Erythroblast (primary cell): Measurements from ENCODE around the gene GAN.

Source experiments
- DNase-seq, 2 experiments: peaks; one replicate each; lab custom pipeline; 2025; lab: John Stamatoyannopoulos, UW
- GATA1 ChIP-seq: IDR thresholded peaks from 2 replicates; pipeline ENCODE4 v1.6.1; 2011; ENCODE audit warnings: low read depth, mild to moderate bottlenecking, control low read depth, low read length, moderate library complexity
- POLR2A ChIP-seq: IDR thresholded peaks from 2 replicates; pipeline ENCODE4 v1.6.1; 2011; ENCODE audit warnings: mild to moderate bottlenecking, low read length

GAN gene, protein sequence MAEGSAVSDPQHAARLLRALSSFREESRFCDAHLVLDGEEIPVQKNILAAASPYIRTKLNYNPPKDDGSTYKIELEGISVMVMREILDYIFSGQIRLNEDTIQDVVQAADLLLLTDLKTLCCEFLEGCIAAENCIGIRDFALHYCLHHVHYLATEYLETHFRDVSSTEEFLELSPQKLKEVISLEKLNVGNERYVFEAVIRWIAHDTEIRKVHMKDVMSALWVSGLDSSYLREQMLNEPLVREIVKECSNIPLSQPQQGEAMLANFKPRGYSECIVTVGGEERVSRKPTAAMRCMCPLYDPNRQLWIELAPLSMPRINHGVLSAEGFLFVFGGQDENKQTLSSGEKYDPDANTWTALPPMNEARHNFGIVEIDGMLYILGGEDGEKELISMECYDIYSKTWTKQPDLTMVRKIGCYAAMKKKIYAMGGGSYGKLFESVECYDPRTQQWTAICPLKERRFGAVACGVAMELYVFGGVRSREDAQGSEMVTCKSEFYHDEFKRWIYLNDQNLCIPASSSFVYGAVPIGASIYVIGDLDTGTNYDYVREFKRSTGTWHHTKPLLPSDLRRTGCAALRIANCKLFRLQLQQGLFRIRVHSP

DNA sequence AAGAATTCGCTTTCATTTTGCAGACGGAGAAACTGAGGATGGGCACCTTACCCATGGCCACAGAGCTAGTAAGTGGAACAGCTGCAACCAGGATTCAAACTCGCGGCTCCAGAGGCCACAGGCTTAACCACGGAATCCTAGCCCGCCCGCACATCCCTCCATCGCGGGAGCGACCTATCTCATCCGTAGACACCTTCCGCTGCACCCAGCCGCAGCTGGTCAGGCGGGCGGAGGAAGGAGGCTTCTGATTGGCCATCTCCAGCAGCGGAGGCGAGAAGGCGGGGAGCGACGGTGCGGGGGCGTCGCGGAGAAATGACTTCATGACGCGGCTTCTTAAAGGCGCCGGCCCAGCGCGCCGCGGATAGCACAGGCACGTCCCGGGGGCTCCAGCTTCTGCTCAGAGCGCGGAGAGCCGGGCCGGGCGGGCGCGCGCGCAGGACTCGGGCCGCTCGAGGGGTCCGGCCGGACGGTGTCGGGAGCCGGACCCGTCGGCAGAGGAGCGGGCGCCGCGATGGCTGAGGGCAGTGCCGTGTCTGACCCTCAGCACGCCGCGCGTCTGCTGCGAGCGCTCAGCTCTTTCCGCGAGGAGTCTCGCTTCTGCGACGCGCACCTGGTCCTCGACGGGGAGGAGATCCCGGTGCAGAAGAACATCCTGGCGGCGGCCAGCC lies at the start of gene GAN:
TSS of gene GAN (plus strand) at position 360 of the 668 bp plus-strand sequence. CDS start at position 512, 152 bp downstream.
- TF ChIP-seq POLR2A (peak; percentile 87), GATA1 (no peak)
- DNase-seq, result peak; percentile 97 to 98

DNA sequence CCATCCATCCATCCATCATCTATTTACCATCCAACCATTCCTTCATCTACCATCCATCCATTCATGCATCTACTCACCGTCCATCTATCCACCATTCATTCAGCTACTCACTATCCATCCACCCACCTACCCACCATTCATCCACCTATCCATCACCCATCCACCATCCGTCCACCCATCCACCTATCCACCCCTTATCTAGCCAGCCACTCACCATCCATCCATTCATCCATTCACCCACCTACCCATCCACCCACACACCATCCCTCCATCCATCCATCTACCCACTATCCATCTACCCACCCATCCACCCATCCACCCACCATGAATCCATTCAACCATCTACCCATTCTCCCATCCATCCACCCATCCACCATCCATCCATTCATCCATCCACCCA lies 49.7 kb upstream of the GAN start:
- no peak for DNase-seq

DNA sequence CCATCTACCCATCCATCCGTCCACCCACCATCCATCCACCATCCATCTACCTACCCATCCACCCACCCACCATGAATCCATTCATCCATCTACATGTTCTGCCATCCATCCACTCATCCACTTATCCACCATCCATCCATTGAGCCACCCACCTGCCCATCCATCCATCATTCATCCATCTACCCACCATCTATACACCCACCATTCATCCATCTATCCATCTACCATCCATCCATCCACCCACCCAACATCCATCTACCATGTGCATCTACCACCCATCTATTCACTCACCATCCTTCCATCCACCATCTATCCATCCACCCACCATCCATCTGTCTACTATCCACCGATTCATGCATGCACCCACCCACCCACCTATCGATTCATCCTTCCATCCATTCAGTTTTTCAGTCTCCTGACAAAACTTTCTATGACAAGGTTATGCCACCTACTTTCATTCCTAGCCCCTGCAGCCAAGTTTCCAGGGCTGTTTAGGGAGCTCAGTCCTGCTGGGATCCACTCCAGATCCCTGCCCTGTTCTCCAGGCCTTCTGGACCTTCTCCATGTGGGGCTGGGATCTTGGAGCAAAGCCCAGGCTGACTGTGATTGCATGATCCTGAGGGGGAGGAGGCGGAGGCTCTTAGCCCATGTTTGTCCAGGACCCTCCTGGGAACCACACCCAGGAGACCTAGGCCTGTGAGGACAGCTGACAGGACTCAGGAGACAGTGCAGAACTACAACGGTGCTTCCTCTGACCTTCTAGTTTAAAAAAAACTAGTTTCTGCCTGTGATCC lies 48.9 kb upstream of the GAN start:
- no peak for DNase-seq
- TF ChIP-seq POLR2A, result no peak
- no peak for TF ChIP-seq GATA1

More for the DNA sequence above, 49.7 kb upstream of the GAN start:
- TF ChIP-seq POLR2A, result no peak
- no peak for TF ChIP-seq GATA1

DNA sequence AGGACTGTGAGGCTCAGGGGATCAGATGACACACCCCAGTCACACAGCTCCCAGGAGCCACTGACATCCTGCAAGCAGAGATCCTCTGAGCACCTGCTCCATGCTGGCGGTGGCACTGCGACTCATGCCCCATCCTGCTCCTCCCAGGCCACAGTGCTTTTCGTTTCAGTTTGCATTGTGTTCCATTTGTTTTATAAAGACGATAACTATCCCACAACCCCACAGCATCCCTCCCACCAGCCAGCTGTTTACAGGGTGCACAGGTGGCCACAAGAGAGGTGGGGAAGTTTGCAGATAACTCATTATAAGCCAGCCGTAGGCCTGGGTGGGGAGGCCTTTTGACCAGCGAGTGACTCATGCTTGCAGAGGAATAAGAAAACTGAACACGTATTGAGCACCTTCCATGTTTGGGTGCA lies 48.1 kb upstream of the GAN start:
- DNase-seq, result no peak
- TF ChIP-seq POLR2A, result no peak
- TF ChIP-seq GATA1, result no peak

DNA sequence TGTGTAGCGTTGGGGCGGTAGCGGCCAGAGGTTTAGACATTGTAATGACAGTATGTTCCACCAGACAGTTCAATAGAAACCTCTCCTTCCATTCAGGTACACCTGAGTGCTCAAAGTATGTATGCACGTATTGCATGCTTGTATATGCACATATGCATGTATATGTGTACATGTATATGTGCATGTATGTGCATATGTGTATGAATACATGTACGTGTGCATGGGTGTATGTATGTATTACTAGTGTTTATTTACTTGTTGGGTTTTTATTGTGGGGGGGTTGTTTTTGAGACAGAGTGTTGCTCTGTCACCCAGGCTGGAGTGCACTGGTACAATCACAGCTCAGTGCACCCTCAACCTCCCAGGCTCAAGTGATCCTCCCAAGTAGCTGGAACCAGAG lies 46.3 kb upstream of the GAN start:
- no peak for TF ChIP-seq GATA1
- no peak for TF ChIP-seq POLR2A
- no peak for DNase-seq

DNA sequence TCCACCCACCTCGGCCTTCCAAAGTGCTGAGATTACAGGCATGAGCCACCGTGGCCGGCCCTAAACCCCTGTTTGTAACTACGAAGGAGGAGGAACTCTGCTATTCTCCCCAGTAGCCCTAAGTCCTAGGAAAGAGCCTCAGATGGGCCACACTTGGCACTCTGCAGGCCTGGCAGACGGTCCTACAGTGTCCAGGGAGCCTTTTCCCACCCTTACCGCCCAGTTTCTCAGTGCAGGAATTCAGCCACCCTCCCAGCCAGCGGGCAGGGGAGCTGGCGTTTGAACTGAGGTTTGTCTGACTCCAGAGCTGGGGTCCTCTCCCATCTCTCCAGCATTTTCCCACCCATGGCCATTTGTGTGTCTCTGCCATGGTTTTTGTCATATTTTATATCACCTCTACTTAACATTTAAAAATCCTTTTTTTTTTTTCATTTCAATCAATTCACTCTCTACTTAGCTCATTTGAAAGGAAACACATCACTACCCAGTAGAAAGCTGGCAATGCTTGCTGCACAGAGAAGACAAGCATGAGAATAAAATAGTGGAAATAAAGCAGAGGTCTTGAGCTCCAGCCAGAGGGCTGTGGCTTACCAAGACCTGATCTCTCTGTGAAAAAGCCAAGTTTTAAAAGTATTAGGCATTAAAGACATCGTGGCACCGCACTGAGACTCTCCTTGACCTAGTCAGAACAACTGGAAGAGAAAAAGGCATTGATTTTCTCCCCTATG lies 41.4 kb upstream of the GAN start:
- TF ChIP-seq GATA1 (no peak), POLR2A (no peak)
- no peak for DNase-seq

DNA sequence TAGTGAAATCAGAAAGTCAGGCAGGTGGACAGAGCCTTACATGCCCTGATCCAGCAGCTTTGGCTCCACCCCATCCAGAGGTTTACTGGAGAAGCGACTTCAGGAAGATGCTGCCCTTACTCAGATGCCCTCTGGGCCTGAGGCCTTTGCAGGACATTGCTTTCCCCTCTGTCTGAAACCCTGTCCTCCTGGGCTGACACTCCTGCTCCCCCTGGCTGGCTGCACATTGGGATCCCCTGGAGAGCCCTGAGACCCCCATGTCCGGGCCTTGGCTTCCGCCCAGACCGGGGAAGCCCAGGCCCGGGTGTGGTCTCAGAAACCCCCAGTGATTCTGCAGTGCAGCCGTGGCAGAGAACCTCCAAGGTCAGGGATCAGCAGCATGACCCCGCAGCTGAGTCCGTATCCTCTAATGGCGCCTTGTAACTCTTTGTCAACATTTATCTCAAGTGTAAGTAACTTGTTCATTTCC lies 39.7 kb upstream of the GAN start:
- TF ChIP-seq GATA1, result no peak
- no peak for TF ChIP-seq POLR2A
- DNase-seq, result no peak

DNA sequence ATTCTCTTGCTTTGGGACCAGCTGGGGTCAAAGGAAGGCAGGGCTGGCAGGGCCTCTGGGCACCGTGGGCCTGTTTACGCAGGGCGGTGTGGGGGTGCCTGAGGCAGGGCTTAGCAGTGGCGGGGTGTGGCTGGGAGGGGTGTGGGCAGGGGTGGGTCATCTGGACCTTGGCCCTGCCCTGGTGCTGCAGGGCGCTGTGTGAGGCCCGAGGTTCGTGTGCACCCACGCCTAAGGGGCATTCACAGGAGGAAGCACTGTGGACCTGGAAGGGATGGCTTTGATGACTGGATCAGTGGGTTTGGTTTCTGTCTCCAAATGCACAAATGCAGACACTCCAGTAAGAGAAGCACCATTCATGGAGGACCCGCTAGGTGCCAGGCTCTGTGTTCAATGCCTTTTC lies 39.0 kb upstream of the GAN start:
- DNase-seq, result no peak
- TF ChIP-seq GATA1 (no peak), POLR2A (no peak)

DNA sequence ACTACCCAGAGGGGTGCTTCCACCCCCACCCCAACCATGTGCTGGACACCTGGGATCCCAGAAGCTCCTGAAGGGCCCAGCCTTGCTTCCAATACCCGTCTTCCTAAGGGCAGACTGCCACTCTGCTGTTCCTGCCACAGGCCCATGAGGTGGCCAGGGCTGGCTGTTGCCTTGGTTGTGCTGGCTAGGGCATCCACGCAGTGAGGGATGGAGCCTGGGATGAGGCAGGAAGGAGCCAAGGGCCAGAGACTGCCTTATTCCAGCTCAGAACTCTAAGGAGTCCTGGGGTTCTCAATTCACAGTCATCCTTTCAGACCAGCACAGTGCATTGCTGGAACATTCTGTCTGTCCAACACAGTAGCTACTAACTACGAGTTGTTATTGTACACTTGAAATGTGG lies 38.4 kb upstream of the GAN start:
- no peak for DNase-seq
- no peak for TF ChIP-seq GATA1
- no peak for TF ChIP-seq POLR2A

DNA sequence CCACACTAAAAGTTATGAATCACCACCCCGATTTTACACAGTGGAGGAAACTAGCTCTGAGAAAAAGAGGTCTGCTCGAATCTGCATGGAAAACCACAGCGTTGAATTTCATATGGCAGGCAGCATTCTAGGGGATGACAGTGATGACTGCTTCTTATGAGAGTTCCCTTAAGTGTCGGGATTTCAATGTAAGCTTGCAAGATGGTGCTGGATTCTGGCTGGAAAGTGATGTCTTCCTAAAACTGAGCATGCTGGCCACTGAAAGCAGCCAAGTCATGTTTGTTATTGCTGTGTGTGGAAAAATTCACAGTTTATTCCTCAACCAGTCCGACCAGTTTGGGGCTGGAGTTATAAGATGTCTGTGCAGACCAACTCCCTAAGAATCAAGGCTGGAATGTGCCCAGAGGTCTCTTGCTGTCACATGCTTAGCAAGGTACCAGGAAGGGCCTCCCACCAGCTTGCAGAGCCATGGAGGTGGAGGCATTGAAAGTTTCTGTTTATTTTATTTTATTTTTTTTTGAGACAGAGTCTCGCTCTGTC lies 37.2 kb upstream of the GAN start:
- TF ChIP-seq POLR2A (no peak), GATA1 (no peak)

DNA sequence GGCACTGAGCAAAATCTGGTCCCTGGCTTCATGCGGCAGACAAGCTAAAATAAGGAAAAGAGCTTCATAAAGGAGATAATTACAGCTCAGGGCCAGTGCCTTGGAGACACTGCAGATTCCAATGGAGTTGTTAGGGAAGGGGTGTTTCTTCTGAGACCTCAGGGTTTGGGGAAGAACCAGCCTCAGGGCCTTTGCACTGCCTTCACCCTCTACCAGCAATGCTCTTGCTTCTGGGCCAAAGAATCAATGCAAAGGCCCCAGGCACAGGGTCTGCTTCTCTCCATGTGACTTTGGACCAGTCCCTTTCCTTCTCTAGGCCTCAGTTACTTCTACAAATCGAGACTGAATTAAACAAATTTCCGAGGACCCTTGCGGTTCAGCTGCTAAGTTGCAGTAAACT lies 36.2 kb upstream of the GAN start:
- no peak for TF ChIP-seq POLR2A
- no peak for TF ChIP-seq GATA1
- no peak for DNase-seq

More for the DNA sequence above, 37.2 kb upstream of the GAN start:
- DNase-seq, result no peak

DNA sequence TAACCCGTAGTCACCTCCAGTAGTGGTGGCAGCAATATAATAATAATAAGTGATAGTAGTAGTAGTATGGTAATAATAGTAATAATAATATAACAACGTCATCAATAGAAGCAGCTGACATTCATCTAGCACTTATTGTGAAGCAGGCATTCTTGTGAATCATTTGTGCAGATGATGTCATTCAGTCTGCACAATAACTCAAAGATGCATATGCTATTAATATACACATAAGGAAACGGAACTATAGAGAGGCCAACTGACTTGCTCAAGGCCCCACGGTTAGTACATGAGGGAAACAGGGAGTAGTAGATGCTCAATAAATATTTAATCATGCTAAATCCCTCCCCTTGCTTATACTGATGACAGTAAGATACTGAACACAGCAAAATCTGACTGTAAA lies 35.4 kb upstream of the GAN start:
- no peak for TF ChIP-seq GATA1
- no peak for TF ChIP-seq POLR2A
- no peak for DNase-seq

DNA sequence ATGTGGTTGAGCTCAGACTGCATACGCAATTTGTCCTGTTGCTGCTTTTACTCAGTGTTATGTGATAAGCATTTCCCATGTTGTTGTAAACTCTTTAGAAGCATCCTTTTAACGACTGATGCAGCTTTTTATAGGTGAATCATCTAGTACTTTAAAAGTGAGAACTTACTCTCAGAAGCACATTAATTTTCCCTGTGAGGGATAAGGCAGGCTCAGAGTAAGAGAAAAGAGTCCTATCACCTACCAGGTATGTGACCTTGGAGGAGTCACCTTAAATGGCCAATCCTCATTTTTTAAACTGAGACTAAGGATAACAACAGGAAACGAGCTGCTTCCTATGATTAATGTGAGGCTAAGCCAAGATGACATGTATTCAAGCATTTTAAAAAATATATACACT lies 34.4 kb upstream of the GAN start:
- TF ChIP-seq POLR2A (no peak), GATA1 (no peak)
- DNase-seq, result no peak
